ENCODE measurements around the gene RAB31.
"Not testable (repeated sequence)": the region's sequence is repeated elsewhere in the genome, so short reads cannot be mapped to it uniquely, and the experiment has no call there.

RAB31 gene, protein sequence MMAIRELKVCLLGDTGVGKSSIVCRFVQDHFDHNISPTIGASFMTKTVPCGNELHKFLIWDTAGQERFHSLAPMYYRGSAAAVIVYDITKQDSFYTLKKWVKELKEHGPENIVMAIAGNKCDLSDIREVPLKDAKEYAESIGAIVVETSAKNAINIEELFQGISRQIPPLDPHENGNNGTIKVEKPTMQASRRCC

GRCh38 chr18:9708057-9708433 lies at the start of gene RAB31:
RAB31 (plus strand) TSS chr18:9708301; CDS start chr18:9708406, 105 bp downstream.
- DNase-seq (ENCODE audit: low read depth) = no peak

DNA sequence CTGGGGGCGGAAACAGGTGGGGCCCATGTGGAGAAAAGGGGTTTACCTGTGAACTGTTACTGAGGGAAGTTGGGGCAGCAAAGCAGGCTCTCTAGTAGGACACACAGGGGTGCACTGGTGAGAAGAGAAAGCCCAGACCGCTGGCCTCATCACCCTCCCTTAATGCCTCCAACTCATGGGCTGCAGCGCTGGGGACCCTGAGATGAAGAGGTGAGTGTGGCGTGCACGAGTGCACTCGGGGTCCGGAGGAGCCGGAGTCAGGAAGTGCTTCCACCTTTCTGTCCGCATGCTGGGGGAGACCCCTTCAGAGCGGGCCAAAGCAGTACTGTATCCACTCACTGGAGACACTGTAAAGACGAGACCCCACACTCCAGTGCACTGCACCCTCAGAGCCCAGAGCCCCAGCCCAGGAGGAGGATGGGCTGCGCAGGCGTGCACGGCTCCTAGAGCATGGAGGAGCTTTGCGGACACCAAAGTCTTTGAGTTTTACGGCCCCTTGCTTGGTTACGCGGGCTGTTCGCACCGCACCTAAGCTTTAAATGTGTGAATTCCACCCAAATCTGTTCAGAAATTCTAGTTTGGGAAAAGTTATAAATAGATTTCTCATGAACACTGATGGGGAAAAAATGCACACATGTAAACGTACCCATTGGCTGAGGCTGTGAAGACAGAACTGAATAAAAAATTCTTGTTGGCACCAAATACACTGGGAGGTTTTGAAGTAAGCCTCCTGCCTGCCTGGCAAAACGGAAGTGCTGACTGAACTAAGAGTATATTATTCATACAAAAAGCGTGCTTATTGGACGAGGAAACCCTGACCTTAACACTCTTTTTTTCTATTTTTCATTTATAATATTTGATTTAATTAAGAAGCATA lies 48.4 kb upstream of the RAB31 start:
- DNase-seq (ENCODE audit: low read depth) = no peak

DNA sequence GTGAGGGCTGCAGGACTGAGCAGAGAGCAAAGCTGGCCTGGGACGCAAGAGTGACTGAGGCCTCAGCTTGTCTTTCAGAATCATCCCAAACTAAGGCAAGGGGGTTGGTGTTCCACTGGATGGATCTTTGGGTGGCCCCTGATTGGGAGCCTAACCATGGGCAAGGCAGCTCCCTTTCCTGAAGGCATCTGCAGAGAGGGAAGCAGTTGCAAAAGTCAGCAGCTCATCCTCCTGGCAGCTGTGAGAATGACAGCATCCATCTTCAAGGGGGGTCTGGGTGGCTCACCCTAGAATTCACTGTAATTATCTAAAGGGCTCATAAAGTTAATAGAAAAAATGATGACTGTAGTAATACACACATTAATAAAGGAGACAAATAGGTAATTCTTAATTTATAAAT lies 46.5 kb upstream of the RAB31 start:
- DNase-seq (ENCODE audit: low read depth) = no peak

- no peak for DNase-seq (ENCODE audit: low read depth)
These were observed 44.7 kb upstream of the RAB31 start for GRCh38 chr18:9663377-9663776.

DNA sequence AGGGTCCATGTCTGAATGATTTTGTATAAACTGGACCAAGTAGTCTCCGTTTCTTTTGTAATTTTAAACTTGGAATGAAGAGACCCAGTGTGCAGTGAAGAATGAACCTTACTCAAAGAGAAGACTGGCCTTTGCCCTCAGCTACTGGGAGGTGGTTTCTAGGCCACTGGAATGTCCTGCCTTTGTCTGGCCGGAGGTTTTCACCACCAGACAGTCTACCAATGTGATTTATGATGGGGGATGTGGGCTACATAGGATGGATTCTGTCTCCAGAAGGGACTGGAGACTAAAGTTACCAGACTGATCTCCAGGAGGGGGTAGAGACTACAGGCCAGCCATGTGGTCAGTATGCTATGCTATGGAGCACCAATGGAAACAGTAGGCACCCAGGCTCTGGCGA lies 42.8 kb upstream of the RAB31 start:
- DNase-seq (ENCODE audit: low read depth) = no peak

- DNase-seq (ENCODE audit: low read depth) = no peak
These were observed 41.6 kb upstream of the RAB31 start for GRCh38 chr18:9666548-9666947.

- DNase-seq (ENCODE audit: low read depth) = no peak
These were observed 39.1 kb upstream of the RAB31 start for GRCh38 chr18:9669016-9669415.

- no peak for DNase-seq (ENCODE audit: low read depth)
These were observed 36.9 kb upstream of the RAB31 start for GRCh38 chr18:9671214-9671613.

GRCh38 chr18:9673296-9674251 lies 34.5 kb upstream of the RAB31 start:
- no peak for DNase-seq (ENCODE audit: low read depth)

- DNase-seq (ENCODE audit: low read depth) = not testable (repeated sequence)
These were observed 29.9 kb upstream of the RAB31 start for GRCh38 chr18:9678216-9678615.

DNA sequence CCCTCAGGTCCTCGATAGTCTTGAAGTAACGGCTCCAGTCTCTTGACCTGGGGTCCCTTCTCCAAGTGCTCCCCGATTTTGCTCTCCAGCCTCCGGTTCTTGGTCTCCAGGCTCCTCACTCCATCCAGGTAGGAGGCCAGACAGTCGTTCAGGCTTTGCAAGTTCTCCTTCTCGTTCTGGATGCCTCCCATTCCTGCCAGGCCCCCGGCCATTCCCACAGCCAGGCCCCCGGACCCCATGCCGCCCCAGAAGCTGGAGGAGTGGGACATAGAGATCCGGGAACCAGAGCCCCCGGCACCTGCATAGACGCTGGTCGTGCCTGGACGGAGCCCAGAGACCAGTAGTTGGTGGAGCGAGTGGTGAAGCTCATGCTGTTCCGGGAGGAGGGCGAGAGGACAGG lies 29.0 kb upstream of the RAB31 start:
- DNase-seq (ENCODE audit: low read depth) = no peak

DNA sequence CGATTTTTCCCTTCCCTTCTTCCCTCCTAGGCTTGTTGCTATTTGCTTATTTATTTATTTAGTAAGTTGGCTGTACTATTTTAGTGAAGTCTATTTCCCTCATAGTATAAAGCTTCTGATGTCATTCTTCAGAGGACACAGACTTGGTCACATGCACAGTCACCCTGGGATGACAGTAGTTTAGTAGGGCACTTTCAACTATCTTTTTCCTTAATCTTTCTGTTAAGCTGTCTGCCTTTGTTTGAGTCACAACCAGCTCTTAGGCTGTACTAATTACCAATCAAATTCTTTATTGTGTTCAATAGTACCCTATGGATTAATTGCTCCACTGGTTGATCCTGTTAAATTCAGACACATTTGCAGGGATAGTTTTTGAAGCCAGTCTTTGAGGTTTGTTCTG lies 26.9 kb upstream of the RAB31 start:
- no peak for DNase-seq (ENCODE audit: low read depth)

DNA sequence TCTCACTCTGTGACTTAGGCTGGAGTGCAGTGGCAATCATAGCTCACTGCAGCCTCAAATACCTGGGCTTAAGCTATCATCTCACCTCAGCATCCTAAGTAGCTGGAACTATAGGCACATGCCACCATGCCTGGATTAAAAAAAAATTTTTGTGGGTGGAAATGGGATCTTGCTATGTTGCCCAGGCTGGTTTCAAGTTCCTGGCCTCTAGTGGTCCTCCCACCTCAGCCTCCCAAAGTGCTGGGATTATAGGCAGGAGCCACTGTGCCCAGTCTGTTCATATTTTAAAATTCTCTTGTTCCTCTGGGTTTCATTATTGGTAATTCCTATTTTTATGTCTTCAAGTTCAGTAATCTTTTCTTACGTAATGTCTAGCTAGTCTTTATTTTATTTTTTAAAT lies 25.5 kb upstream of the RAB31 start:
- DNase-seq (ENCODE audit: low read depth) = no peak

- DNase-seq (ENCODE audit: low read depth) = no peak
These were observed 24.4 kb upstream of the RAB31 start for GRCh38 chr18:9683418-9684396.

GRCh38 chr18:9684881-9685614 lies 23.1 kb upstream of the RAB31 start:
- no peak for DNase-seq (ENCODE audit: low read depth)

- no peak for DNase-seq (ENCODE audit: low read depth)
These were observed 22.5 kb upstream of the RAB31 start for GRCh38 chr18:9685615-9685890.

GRCh38 chr18:9688036-9688741 lies 19.9 kb upstream of the RAB31 start:
- no peak for DNase-seq (ENCODE audit: low read depth)

DNA sequence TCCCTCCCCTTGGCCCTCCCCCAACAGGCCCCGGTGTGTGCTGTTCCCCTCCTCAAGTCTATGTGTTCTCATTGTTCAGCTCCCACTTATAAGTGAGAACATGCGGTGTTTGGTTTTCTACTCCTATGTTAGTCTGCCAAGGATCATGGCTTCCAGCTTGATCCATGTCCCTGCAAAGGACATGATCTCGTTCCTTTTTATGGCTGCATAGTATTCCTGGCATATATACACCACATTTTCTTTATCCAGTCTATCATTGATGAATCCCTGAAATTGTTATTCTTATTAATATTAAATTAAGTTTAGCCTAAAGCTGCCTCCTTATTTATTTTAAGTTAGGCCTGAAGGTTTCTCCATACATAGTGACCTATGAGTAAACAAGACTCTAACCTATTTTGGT lies 18.8 kb upstream of the RAB31 start:
- no peak for DNase-seq (ENCODE audit: low read depth)

DNA sequence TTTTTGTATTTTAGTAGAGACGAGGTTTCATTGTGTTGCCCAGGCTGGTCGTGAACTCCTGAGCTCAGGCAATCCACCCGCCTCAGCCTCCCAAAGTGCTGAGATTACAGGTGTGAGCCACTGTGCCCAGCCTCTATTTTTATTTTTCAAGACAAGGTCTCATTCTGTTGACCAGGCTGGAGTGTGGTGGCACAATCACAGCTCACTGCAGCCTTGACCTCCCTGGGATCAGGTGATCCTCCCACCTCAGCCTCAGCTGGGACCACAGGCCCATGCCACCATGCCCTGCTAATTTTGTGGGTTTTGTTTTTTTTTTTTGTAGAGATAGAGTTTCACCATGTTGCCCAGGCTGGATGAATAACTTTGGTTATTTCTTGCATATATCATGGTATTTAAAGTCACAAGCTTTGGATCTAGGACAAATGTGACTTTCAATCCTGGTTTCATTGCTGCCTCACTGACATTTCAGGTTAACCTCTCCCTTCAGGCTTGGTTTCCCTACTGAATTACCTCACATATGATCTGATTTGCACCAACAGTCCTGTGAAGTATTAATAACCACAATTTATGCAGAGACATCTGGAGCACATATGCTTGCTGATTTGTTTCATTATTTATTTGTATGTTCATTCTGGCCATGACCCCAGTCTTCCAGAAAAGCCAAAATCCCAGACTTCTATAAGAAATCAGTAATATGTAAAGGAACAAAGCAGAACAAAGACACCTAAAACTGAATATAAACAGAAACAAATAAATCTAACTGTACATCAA lies 17.5 kb upstream of the RAB31 start:
- no peak for DNase-seq (ENCODE audit: low read depth)
